Left ventricle myocardium inferior (tissue), 1 donor: ENCODE data around the gene ARMC12. TPM values are rescaled to one million over a fixed set of nuclear protein-coding genes. Genes with fewer than 3 reads are reported as not detected.

ENCODE experiments used
- DNase-seq: peaks from one replicate; pipeline ENCODE4 v3.0.0-alpha.2; 2020
- H3K27ac ChIP-seq: fragments of 200-600 bp; replicated peaks from 2 replicates; pipeline ENCODE4 v1.8.0; 2021
- H3K27me3 ChIP-seq: fragments of 200-600 bp; 2 replicates; pipeline ENCODE4 v1.8.0; 2021; ENCODE audit warnings: low read depth
- H3K36me3 ChIP-seq: fragments of 200-600 bp; 2 replicates; pipeline ENCODE4 v1.8.0; 2021
- H3K4me1 ChIP-seq: fragments of 200-600 bp; 2 replicates; pipeline ENCODE4 v1.8.0; 2021
- H3K4me3 ChIP-seq: fragments of 200-600 bp; 2 replicates; pipeline ENCODE4 v1.8.0; 2021; ENCODE audit warnings: mild to moderate bottlenecking, moderate library complexity
- H3K9me3 ChIP-seq: fragments of 200-600 bp; replicated peaks from 2 replicates; pipeline ENCODE4 v1.8.0; 2021
- intact Hi-C: fragments of 100-400 bp; cut with micrococcal nuclease; formaldehyde crosslinking; loops from one replicate; pipeline ENCODE4 v1.11.0; 2022
- total RNA-seq: library from RNA; stranded (reverse); fragmentation: NEBNext Ultra II Directional; extraction: Animal tissue kit (Norgen Biotek cat#: 25700); gene quantifications from one replicate; pipeline ENCODE4 v1.2.1, GENCODE V29; 2021
- TF ChIP-seq, protein P1 (sequence below): fragments of 200-600 bp; IDR thresholded peaks from 2 replicates; pipeline ENCODE4 v1.8.0; 2021; ENCODE audit warnings: antibody characterized with exemption, mild to moderate bottlenecking, borderline replicate concordance
- donor health status: DM: no; HTN: yes; CAD: no; lungs with severe emphysema.

ARMC12 gene
- total RNA-seq, 1 donor from 2014 or later, result not detected

DNA sequence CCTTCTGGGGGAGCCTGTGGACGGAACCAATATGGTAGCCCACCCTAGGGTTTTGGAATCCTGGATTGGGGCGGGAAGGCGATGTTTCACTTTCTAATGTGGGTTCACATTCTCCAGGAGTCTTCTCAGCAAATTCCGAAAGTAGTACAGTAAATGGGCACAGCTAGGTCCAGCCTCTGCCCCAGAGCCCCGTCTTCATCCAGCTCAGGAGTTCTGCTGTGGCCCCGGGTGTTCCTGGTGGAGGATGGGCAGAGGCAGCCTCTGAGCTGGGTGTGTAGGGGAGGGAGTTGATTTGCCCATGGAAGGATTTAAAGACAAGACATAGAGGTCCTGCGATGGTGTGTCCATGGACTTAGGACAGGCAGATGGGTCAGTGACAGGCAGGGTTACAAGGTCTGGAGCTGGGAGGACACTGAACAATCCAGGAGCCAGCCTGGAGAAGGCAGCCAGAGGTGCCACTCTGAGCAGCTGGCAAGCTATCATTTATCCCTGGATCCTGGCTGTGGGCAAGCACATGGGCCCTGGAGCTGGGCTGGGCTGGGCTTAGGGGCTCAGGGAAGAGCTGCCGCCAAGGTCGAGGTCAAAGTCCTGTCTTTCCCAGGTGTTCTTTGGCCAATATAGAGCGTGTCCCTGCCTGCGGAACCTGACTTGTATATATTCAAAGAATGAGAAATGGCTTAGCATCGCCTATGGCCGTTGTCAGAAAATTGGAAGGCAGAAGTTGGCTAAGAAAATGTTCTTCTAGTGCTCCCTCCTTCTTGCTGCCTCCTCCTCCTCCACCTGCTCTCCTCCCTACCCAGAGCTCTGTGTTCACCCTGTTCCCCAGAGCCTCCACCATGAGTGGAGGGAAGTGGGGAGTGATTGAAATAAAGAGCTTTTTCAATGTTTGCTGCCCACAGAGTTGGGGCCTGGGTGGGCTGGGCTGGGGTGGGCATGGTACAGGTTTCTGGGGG lies 50.7 kb downstream of the ARMC12 start:
- no peak overlapping the region for H3K4me3 ChIP-seq
- intact Hi-C loops, result no loop called here

DNA sequence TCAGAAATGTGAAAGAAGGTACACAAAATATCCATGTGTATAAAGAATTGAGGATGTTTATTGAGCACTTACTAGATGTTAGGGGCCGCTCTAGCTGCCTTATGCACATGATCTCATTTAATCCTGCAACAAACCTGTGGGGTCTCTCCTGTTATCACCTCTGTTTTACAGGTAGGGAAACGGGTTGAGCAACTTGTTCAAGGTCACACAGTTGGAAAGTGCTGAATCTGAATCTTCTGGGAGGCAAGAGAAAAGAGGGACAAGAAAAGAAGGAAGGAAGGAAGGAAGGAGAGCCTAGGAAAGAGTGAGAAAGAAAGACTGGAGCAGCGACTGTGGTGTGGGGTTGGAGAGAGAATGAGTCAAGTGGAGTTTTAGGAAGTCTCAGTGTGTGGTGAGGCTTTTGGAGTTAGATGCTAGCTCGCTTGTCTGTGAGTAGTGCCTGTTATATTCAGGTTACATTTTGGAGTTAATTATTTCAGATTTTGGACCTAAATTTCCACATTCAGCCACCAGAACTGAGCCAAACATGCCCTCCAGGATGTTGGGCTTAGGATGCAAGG lies 51.7 kb downstream of the ARMC12 start:
- peaks cover 94% of the 10 kb centered on the region for H3K27me3 ChIP-seq
- TF ChIP-seq, protein P1, sequence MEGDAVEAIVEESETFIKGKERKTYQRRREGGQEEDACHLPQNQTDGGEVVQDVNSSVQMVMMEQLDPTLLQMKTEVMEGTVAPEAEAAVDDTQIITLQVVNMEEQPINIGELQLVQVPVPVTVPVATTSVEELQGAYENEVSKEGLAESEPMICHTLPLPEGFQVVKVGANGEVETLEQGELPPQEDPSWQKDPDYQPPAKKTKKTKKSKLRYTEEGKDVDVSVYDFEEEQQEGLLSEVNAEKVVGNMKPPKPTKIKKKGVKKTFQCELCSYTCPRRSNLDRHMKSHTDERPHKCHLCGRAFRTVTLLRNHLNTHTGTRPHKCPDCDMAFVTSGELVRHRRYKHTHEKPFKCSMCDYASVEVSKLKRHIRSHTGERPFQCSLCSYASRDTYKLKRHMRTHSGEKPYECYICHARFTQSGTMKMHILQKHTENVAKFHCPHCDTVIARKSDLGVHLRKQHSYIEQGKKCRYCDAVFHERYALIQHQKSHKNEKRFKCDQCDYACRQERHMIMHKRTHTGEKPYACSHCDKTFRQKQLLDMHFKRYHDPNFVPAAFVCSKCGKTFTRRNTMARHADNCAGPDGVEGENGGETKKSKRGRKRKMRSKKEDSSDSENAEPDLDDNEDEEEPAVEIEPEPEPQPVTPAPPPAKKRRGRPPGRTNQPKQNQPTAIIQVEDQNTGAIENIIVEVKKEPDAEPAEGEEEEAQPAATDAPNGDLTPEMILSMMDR, result no peak
- intact Hi-C loops, result no loop called here

More for the DNA sequence above, 50.7 kb downstream of the ARMC12 start:
- DNase-seq, result no peak
- Histone ChIP-seq H3K36me3 (no peaks in the 10 kb centered on the region), H3K27ac (no peak overlapping the region), H3K27me3 (peaks cover 99% of the 10 kb centered on the region), H3K9me3 (no peaks in the 10 kb centered on the region), H3K4me1 (no peaks in the 10 kb centered on the region)
- TF ChIP-seq, protein P1, result no peak

DNA sequence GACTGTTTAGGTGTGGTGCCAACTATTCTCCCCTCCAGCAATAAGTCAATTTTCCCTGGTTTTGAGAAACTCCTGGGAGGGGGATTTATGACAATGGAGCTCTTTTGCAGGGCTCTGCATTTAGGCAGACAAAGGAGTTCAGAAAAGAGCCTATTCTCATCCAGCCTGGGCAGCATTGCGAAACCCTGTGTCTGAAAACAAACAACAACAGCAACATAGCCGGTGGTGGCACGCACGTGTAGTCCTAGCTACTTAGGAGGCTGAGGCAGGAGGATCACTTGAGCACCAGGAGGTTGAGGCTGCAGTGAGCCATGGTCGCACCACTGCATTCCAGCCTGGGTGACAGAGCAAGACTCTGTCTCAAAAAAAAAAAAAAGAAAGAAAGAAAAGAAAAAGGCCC lies 53.9 kb downstream of the ARMC12 start:
- no peaks in the 10 kb centered on the region for H3K36me3 ChIP-seq
- TF ChIP-seq, protein P1, result no peak
- intact Hi-C loops, result no loop called here
- H3K9me3 ChIP-seq, result no peaks in the 10 kb centered on the region
- no peak overlapping the region for H3K27ac ChIP-seq
- H3K27me3 ChIP-seq, result peaks cover 87% of the 10 kb centered on the region
- no peak for DNase-seq
- H3K4me3 ChIP-seq, result no peak overlapping the region
- H3K4me1 ChIP-seq, result no peaks in the 10 kb centered on the region

More for the DNA sequence above, 51.7 kb downstream of the ARMC12 start:
- Histone ChIP-seq H3K4me1 (no peaks in the 10 kb centered on the region), H3K9me3 (no peaks in the 10 kb centered on the region), H3K27ac (no peak overlapping the region), H3K4me3 (no peak overlapping the region), H3K36me3 (no peaks in the 10 kb centered on the region)
- no peak for DNase-seq

DNA sequence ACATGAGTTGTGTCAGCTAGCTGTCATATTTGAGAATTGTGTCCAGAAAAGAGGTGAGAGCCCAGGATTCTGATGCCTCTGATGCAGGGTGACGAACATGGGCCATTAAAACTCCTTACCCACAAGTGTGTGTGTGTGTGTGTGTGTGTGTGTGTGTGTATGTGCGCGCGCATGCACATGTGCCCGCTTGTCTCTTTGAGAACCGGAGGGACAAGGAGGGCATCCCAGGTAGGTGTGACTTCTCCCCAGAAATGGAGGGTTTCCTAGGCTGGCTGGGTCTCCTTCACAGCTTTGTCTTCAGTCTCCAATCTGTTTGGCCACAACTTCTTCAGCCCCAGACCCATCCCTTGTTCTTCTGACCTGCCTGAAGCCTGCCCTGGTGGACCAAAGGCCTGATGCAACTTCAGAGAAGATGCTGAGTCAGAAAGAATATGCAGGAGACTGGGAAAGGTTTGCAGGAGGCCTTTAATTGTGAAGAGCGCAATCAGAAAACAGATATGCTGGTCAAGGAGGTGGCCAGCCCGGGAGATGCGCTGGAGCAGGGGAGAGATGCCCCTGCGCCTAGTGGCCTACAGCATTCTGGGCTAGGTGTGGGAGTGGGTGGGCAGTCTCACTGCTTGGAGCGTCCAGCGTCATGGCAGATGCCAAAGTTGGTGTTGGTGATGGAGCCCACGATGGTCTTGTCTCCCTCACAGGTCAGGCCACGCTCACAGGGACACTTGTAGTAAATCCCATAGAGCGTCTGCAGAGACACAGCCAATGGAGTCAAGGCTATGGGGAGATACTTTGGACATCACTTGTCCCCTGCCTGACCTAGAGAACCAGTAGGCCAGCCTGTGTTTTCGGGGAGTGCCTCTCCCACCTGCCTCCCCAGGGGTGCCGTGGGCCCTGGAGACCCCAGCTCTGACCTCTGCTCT lies 58.0 kb downstream of the ARMC12 start:
- H3K27me3 ChIP-seq, result peaks cover 78% of the 10 kb centered on the region
- H3K27ac ChIP-seq, result no peak overlapping the region
- H3K4me3 ChIP-seq, result no peak overlapping the region
- no peaks in the 10 kb centered on the region for H3K9me3 ChIP-seq
- intact Hi-C loops, result no loop called here
- TF ChIP-seq, protein P1, result no peak
- no peaks in the 10 kb centered on the region for H3K36me3 ChIP-seq
- no peaks in the 10 kb centered on the region for H3K4me1 ChIP-seq
- DNase-seq, result no peak

DNA sequence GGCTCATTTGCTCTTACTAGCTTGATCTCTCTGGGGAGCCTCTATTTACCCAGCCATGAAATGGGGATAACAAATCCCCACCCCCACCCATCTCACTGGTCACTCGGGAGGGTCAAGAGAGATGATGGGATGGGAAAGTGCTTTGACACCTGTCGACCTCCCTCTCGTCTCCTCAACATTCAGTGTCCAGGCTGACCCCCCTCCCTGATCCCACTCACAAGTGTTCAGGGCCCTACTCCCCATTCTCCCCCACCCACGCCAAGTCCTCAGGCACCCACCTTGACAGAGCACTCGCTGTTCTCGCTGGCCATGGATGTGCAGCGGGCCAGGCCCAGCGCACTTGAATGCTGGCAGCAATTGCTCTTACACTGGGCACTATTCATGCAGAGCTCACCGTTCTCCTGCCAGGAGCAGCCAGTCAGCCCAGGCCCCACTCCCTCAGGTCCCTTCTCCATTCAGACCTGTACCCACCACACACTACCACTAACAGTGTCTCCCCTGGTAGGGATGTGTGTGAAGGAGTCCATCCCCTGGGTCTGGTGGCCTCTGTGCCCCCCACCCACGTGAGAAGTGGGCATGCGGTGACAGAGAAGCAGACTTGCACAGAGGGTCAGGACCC lies 58.7 kb downstream of the ARMC12 start:
- Histone ChIP-seq H3K27ac (no peak overlapping the region), H3K36me3 (no peaks in the 10 kb centered on the region), H3K4me3 (no peak overlapping the region), H3K4me1 (no peaks in the 10 kb centered on the region), H3K9me3 (no peaks in the 10 kb centered on the region), H3K27me3 (peaks cover 71% of the 10 kb centered on the region)
- no peak for DNase-seq
- TF ChIP-seq, protein P1, result no peak
- intact Hi-C loops, result no loop called here
